Ishikawa (cell line): ENCODE measurements around the gene TLCD3A.

ENCODE experiments used
- CEBPB ChIP-seq: IDR thresholded peaks from 2 replicates; pipeline ENCODE4 v1.6.1; 2012
- EGR1 ChIP-seq: IDR thresholded peaks from 2 replicates; pipeline ENCODE4 v1.6.1; 2012
- MAX ChIP-seq: IDR thresholded peaks from 2 replicates; pipeline ENCODE4 v1.6.1; 2012
- NFIC ChIP-seq: IDR thresholded peaks from 2 replicates; pipeline ENCODE4 v1.6.1; 2012
- RAD21 ChIP-seq: IDR thresholded peaks from 2 replicates; pipeline ENCODE4 v1.6.1; 2012; ENCODE audit warnings: low read depth
- TAF1 ChIP-seq: IDR thresholded peaks from 2 replicates; pipeline ENCODE4 v1.6.1; 2012; ENCODE audit warnings: low read depth, mild to moderate bottlenecking
- TEAD4 ChIP-seq: IDR thresholded peaks from 2 replicates; pipeline ENCODE4 v1.6.1; 2012
- USF1 ChIP-seq: IDR thresholded peaks from 2 replicates; pipeline ENCODE4 v1.6.1; 2012

GRCh38 chr17:733743-734142, 1.3 kb downstream of the TLCD3A start:
- no peak for TF ChIP-seq CEBPB
- no peak for TF ChIP-seq TEAD4
- TF ChIP-seq MAX, result no peak
- no peak for TF ChIP-seq NFIC
- TF ChIP-seq USF1, result no peak
- TF ChIP-seq TAF1, result no peak
- TF ChIP-seq RAD21, result no peak
- TF ChIP-seq EGR1, result no peak
